Sciatic nerve (tissue), 2 donors: ENCODE results near the gene ZNHIT2. TPM values are rescaled to one million over a fixed set of nuclear protein-coding genes. Genes with fewer than 3 reads are reported as not detected.

Experiments
- ATAC-seq: fragments of 200-7000 bp; cut with Tn5 transposase; one replicate; pipeline ENCODE4 v1.9.1; 2020; ENCODE audit warnings: mild to moderate bottlenecking, moderate library complexity
- DNase-seq: peaks from one replicate; pipeline ENCODE4 v3.0.0-alpha.2; 2020; ENCODE audit warnings: low spot score
- intact Hi-C: fragments of 100-400 bp; cut with DNase I; formaldehyde crosslinking; loops from one replicate; pipeline ENCODE4 v1.14.2; 2022
- total RNA-seq: library from RNA; stranded (reverse); fragmentation: NEBNext Ultra II Directional; extraction: Animal tissue kit (Norgen Biotek cat#: 25700); gene quantifications from one replicate; pipeline ENCODE4 v1.2.1, GENCODE V29; 2021
- donor health status: DM: no; HTN: no; CAD: no.
- donor health status: DM: no; HTN: no; CAD: no.

The ZNHIT2 gene
- total RNA-seq, 1 donor from 2014 or later, result 6.8 TPM

GRCh38 chr11:65135633-65136145 lies 18.2 kb upstream of the ZNHIT2 start:
- intact Hi-C loops, result no loop called here
- ATAC-seq, result no peak
- DNase-seq, result peak; percentile 51

GRCh38 chr11:65134952-65135632 lies 17.6 kb upstream of the ZNHIT2 start:
- ATAC-seq (peak; percentile 94), DNase-seq (peak; percentile 90)
- intact Hi-C loops, result no loop called here

- intact Hi-C loops, result no loop called here
- ATAC-seq (peak; percentile 96), DNase-seq (peak; percentile 96)
Measured at GRCh38 chr11:65134240-65134951, 16.9 kb upstream of the ZNHIT2 start, which contains the start of gene SYVN1. Gene SYVN1 (minus strand): TSS chr11:65134519. CDS start chr11:65133601, 918 bp downstream.

- DNase-seq (peak; percentile 79), ATAC-seq (peak; percentile 27)
- intact Hi-C loops, result no loop called here
Measured at GRCh38 chr11:65133724-65134123, 16.2 kb upstream of the ZNHIT2 start.

GRCh38 chr11:65132988-65133700 lies 15.6 kb upstream of the ZNHIT2 start:
- ATAC-seq (no peak), DNase-seq (peak; percentile 64)
- intact Hi-C loops, result no loop called here

GRCh38 chr11:65132238-65132987 lies 14.9 kb upstream of the ZNHIT2 start:
- intact Hi-C loops, result no loop called here
- DNase-seq (peak; percentile 56), ATAC-seq (no peak)

GRCh38 chr11:65131895-65132237 lies 14.4 kb upstream of the ZNHIT2 start:
- no peak for ATAC-seq
- intact Hi-C loops, result no loop called here
- DNase-seq, result peak; percentile 37

- intact Hi-C loops, result no loop called here
- DNase-seq (no peak), ATAC-seq (no peak)
Measured at GRCh38 chr11:65131417-65131776, 13.9 kb upstream of the ZNHIT2 start.

GRCh38 chr11:65130631-65131416 lies 13.3 kb upstream of the ZNHIT2 start:
- intact Hi-C loops, result no loop called here

GRCh38 chr11:65129649-65130441 lies 12.3 kb upstream of the ZNHIT2 start:
- intact Hi-C loops, result no loop called here
- DNase-seq (no peak), ATAC-seq (no peak)

More at GRCh38 chr11:65130631-65131416, 13.3 kb upstream of the ZNHIT2 start:
- ATAC-seq, result no peak
- peak; percentile 43 for DNase-seq

GRCh38 chr11:65128182-65129145 lies 11.0 kb upstream of the ZNHIT2 start:
- no peak for DNase-seq
- intact Hi-C loops, result no loop called here
- no peak for ATAC-seq

GRCh38 chr11:65127473-65128181 lies 10.1 kb upstream of the ZNHIT2 start:
- no peak for ATAC-seq
- intact Hi-C loops, result no loop called here
- no peak for DNase-seq

GRCh38 chr11:65126624-65127274 lies 9.2 kb upstream of the ZNHIT2 start:
- ATAC-seq, result no peak
- DNase-seq, result no peak
- intact Hi-C loops, result no loop called here

- intact Hi-C loops, result no loop called here
- peak; percentile 38 for DNase-seq
- ATAC-seq, result no peak
Measured at GRCh38 chr11:65125197-65126056, 7.9 kb upstream of the ZNHIT2 start.
